Natural killer cell treated with Interleukin-12 subunit alpha and Interleukin-12 subunit beta and Interleukin-15 and Interleukin-18, amount 100 ng/mL, for 72 hours (primary cell): ENCODE measurements around the gene HNMT. TPM values are rescaled to one million over a fixed set of nuclear protein-coding genes. Genes with fewer than 3 reads are reported as not detected.
"Not testable (repeated sequence)": the region's sequence is repeated elsewhere in the genome, so short reads cannot be mapped to it uniquely, and the experiment has no call there.

Experiments
- ATAC-seq, 2 donors: fragments of 150-1000 bp; cut with Tn5 transposase in 1 of 2; sonication (Bioruptor Pico), chemical (Tn5 transposase) in 1 of 2; 2 replicates each; pipeline ENCODE4 v1.10.0; 2021
- DNase-seq: peaks from one replicate; pipeline ENCODE4 v3.0.0; 2022; ENCODE audit warnings: low spot score
- H3K27ac Mint-ChIP-seq, 2 donors: 1 replicate in 1 of 2; 2 replicates in 1 of 2; pipeline ENCODE4 v1.8.0; 2022; ENCODE audit warnings: mixed read lengths in 2 of 2, mild to moderate bottlenecking in 1 of 2, moderate library complexity in 1 of 2
- H3K27me3 Mint-ChIP-seq, 2 donors: 1 replicate in 1 of 2; 2 replicates in 1 of 2; pipeline ENCODE4 v1.8.0; 2022; ENCODE audit warnings: mixed read lengths in 2 of 2
- H3K36me3 Mint-ChIP-seq: one replicate; pipeline ENCODE4 v1.8.0; 2022; ENCODE audit warnings: mixed read lengths
- H3K4me1 Mint-ChIP-seq, 2 donors: 1 replicate in 1 of 2; 2 replicates in 1 of 2; pipeline ENCODE4 v1.8.0; 2022; ENCODE audit warnings: low read depth in 2 of 2, mixed read lengths in 2 of 2, mild to moderate bottlenecking in 1 of 2
- H3K4me3 Mint-ChIP-seq: one replicate; pipeline ENCODE4 v1.8.0; 2022; ENCODE audit warnings: mixed read lengths
- H3K9me3 Mint-ChIP-seq: 2 replicates; pipeline ENCODE4 v1.8.0; 2022; ENCODE audit warnings: mixed read lengths
- total RNA-seq, 2 donors: library from RNA; stranded (reverse); gene quantifications; one replicate each; pipeline ENCODE4 v1.2.3, GENCODE V29; 2022

Gene HNMT
- total RNA-seq, 2 donors from 2014 or later: not detected

DNA sequence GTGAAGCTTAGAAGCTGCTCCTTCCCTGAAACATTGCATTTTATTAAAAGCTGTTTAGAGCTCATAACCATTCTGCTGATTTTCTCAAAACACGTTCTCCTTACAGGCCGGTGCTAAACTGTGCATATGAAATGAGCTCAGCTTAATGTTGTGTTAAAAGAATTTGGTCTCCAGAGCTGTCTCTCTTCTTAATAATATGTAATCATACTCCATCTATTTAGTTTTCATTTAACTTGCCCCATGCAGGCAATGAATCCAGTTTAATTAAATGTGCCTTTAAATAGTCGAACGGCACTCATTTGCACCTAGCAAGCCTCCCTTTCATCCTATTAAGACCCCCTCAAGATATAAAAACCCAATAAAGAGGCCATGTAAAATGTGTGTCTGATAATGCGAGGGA, 76.3 kb downstream of the HNMT start:
- Mint-ChIP-seq H3K4me3 (no peak overlapping the region), H3K4me1 (no peaks in the 10 kb centered on the region), H3K36me3 (peaks cover 6% of the 10 kb centered on the region), H3K27ac (no peak overlapping the region), H3K27me3 (no peaks in the 10 kb centered on the region), H3K9me3 (peaks cover 21% of the 10 kb centered on the region)
- DNase-seq (no peak), ATAC-seq (no peak)

DNA sequence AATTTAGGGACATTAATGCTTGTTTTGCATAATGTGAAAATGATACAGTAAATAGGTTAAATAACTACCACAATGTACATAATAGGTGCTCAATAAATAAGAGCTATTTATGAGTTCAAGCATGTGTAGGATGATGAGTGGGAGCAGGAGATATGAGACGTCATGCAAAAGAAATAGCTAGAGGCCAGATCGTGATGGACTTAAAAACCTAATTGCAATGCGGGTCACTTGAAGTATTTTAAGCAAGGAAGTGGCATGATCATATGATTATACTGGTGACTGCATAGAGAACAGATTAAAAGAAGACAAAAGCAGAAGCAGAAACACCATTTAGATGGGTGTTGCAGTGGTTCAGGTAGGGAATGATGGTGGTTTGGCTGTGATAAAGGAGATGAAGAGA, 78.0 kb downstream of the HNMT start:
- H3K27ac Mint-ChIP-seq: no peak overlapping the region
- no peak for ATAC-seq
- H3K4me3 Mint-ChIP-seq: no peak overlapping the region
- H3K27me3 Mint-ChIP-seq: no peaks in the 10 kb centered on the region
- no peaks in the 10 kb centered on the region for H3K4me1 Mint-ChIP-seq
- peaks cover 21% of the 10 kb centered on the region for H3K9me3 Mint-ChIP-seq
- peaks cover 6% of the 10 kb centered on the region for H3K36me3 Mint-ChIP-seq
- no peak for DNase-seq

DNA sequence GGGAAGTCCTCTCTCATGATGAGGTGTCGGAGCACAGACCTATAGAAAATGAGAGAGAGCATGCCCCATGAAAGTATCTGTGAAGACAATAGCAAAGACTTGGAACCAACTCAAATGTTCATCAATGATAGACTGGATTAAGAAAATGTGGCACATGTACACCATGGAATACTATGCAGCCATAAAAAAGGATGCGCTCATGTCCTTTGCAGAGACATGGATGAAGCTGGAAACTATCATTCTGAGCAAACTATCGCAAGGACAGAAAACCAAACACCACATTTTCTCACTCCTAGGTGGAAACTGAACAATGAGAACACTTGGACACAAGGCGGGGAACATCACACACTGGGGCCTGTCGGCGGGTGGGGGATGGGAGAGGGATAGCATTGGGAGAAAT, 79.3 kb downstream of the HNMT start:
- H3K27me3 Mint-ChIP-seq, DNase-seq, H3K27ac Mint-ChIP-seq, ATAC-seq, H3K4me1 Mint-ChIP-seq, H3K4me3 Mint-ChIP-seq, H3K36me3 Mint-ChIP-seq: not testable (repeated sequence)
- H3K9me3 Mint-ChIP-seq: peaks cover 21% of the 10 kb centered on the region

DNA sequence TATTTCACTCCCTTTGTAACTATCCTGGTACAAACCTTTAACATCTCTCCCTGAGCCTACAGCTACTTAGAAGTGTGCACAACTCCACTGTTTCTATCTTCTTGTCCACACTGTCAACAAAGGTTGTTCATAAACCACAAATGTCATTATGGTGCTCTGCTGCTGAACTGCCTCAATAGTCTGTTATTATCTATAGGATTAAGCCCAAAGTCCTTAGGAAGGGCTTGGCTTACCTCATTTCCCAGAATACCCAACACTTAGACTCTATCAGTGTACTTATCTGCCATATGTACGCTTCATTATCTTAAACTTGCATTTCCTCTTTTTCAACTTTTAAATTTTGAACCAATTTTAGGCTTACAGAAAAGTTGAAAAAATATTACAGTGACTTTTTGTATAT, 94.2 kb downstream of the HNMT start:
- Mint-ChIP-seq H3K27me3 (no peaks in the 10 kb centered on the region), H3K4me3 (no peak overlapping the region)

DNA sequence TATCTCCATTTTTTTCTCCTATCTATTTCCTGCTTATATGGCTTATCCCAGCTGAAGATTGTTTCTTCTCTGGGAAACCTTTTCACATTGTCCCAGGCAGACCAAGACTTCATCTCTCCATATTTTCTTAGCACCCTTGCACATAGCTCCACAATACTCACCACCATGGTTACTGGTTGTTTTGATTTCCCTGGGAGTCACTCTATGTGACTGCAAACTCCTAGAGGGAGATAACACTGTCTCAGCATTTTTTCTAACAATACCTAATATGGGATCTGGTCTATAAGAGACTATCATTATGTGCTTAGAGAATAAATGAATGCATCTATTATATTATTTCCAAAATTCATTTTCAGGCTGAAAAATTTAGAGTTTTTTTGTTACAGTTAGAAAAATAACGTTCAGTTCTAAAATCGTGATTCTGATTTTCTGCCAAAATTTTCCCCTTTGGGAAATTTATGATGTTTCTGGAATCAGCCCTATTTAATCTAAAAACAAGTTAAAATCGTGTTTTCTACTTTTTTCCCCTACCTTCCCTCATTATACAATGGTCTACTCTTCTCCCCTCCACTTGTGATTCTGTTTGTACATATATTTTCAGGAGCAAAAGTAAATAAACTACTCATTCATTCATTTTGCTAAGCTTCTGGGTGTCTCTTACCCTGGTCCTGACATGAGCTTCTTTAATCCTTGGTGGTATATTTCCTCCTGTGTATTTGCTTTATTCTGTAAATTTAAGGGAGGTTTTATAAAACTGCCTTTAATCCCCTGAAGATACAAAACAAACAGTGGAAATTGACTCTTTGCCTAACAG, 95.4 kb downstream of the HNMT start:
- Mint-ChIP-seq H3K36me3 (no peaks in the 10 kb centered on the region), H3K27ac (no peak overlapping the region), H3K4me3 (no peak overlapping the region), H3K4me1 (no peaks in the 10 kb centered on the region), H3K27me3 (no peaks in the 10 kb centered on the region), H3K9me3 (peaks cover 3% of the 10 kb centered on the region)
- ATAC-seq (no peak), DNase-seq (no peak)

More for the DNA sequence above, 94.2 kb downstream of the HNMT start:
- Mint-ChIP-seq H3K4me1 (no peaks in the 10 kb centered on the region), H3K9me3 (peaks cover 3% of the 10 kb centered on the region), H3K27ac (no peak overlapping the region), H3K36me3 (no peaks in the 10 kb centered on the region)
- DNase-seq: no peak
- ATAC-seq: no peak

DNA sequence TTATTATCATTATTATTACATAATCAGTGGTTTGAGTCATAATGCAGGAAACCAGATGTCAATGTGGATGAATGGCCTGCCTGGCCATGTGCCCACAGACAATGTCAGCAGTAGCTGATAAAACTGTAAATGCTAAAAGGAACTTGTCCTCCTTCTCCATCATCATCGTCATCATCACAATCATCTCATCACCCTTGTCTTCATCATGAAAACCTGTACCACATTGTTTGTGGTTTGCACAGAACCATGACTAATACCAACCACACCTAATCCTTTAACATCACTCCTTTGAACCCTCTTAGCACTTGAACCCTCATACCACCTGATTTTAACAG, 96.0 kb downstream of the HNMT start:
- Mint-ChIP-seq H3K27ac (no peak overlapping the region), H3K27me3 (no peaks in the 10 kb centered on the region), H3K4me3 (no peak overlapping the region), H3K9me3 (peaks cover 3% of the 10 kb centered on the region), H3K4me1 (no peaks in the 10 kb centered on the region), H3K36me3 (no peaks in the 10 kb centered on the region)
- ATAC-seq: peak in 1 of 2 donors; percentile 9
- DNase-seq: no peak

DNA sequence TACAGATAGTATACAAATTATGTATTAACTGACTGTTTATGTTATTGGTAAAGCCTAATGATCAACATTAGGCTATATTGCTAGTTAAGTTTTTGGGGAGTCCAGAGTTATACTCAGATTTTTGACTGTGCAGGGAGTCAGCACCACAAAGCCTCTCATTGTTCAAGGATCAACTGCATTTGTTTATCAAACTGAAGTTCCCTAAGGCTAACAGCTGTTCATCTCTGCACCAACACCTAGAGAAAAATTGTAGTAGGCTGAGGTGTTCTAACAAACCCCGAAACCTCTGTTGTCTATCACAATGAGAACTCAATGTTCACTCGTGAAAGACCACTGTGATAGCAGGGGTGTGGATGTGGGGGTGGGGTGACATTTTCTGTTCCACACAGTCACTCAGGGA, 97.7 kb downstream of the HNMT start:
- Mint-ChIP-seq H3K9me3 (peaks cover 3% of the 10 kb centered on the region), H3K4me3 (no peak overlapping the region), H3K36me3 (no peaks in the 10 kb centered on the region), H3K4me1 (no peaks in the 10 kb centered on the region), H3K27ac (no peak overlapping the region), H3K27me3 (no peaks in the 10 kb centered on the region)
- DNase-seq (no peak), ATAC-seq (no peak)

DNA sequence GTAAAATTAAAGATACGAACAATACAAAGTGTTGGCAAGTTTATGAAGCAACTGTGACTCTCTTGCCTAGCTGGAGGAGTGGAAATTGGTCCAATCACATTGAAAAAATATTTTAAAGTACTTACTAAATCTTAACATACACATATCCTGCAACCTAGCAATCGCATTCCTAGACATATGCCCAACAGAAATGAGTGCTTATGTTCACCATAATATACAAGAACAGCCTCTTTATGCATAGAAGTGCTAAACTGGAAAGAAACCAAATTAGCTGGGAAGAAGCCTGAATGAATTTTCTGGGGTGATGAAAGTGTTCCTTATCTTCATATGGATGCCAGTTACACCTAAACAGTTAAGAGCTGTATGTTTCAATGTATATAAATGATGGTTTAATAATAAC, 98.9 kb downstream of the HNMT start:
- no peaks in the 10 kb centered on the region for H3K9me3 Mint-ChIP-seq
- no peaks in the 10 kb centered on the region for H3K36me3 Mint-ChIP-seq
- H3K27ac Mint-ChIP-seq: no peak overlapping the region
- no peak overlapping the region for H3K4me3 Mint-ChIP-seq
- H3K4me1 Mint-ChIP-seq: no peaks in the 10 kb centered on the region
- DNase-seq: no peak
- no peaks in the 10 kb centered on the region for H3K27me3 Mint-ChIP-seq
- ATAC-seq: no peak
